ENCODE data around the gene POLG.

Gene POLG

GRCh38 chr15:89377024-89377841 lies 42.6 kb upstream of the POLG start:
- H3K36me3 ChIP-seq (ENCODE audit: control insufficient read depth, insufficient read depth, low read length): no peaks in the 10 kb centered on the region
- H3K4me1 ChIP-seq (ENCODE audit: control insufficient read depth, insufficient read depth, low read length): no peaks in the 10 kb centered on the region
- H3K4me3 ChIP-seq (ENCODE audit: insufficient read depth, low read depth, low read length): no peak overlapping the region
- peaks cover 100% of the 10 kb centered on the region for H3K27me3 ChIP-seq (ENCODE audit: control insufficient read depth, insufficient read depth, low read length, poor library complexity, severe bottlenecking)
- H3K27ac ChIP-seq (ENCODE audit: insufficient read depth, low read depth, low read length, poor library complexity, severe bottlenecking): no peak overlapping the region
- no peaks in the 10 kb centered on the region for H3K9me3 ChIP-seq (ENCODE audit: control insufficient read depth, low read length)
- 65 to 70% methylated on average over 31 of the region's 31 CpGs for WGBS, 2 experiments

GRCh38 chr15:89376388-89376787 lies 41.8 kb upstream of the POLG start:
- Histone ChIP-seq H3K4me1 (ENCODE audit: control insufficient read depth, insufficient read depth, low read length) (peaks cover 3% of the 10 kb centered on the region), H3K9me3 (ENCODE audit: control insufficient read depth, low read length) (no peaks in the 10 kb centered on the region), H3K27ac (ENCODE audit: insufficient read depth, low read depth, low read length, poor library complexity, severe bottlenecking) (no peak overlapping the region), H3K36me3 (ENCODE audit: control insufficient read depth, insufficient read depth, low read length) (no peaks in the 10 kb centered on the region), H3K4me3 (ENCODE audit: insufficient read depth, low read depth, low read length) (no peak overlapping the region), H3K27me3 (ENCODE audit: control insufficient read depth, insufficient read depth, low read length, poor library complexity, severe bottlenecking) (peaks cover 100% of the 10 kb centered on the region)
- 66 to 72% methylated on average over 2 of the region's 2 CpGs for WGBS, 2 experiments

GRCh38 chr15:89375093-89376005 lies 40.7 kb upstream of the POLG start:
- Histone ChIP-seq H3K27ac (ENCODE audit: insufficient read depth, low read depth, low read length, poor library complexity, severe bottlenecking) (no peak overlapping the region), H3K27me3 (ENCODE audit: control insufficient read depth, insufficient read depth, low read length, poor library complexity, severe bottlenecking) (peaks cover 100% of the 10 kb centered on the region), H3K4me3 (ENCODE audit: insufficient read depth, low read depth, low read length) (no peak overlapping the region), H3K9me3 (ENCODE audit: control insufficient read depth, low read length) (no peaks in the 10 kb centered on the region), H3K36me3 (ENCODE audit: control insufficient read depth, insufficient read depth, low read length) (no peaks in the 10 kb centered on the region), H3K4me1 (ENCODE audit: control insufficient read depth, insufficient read depth, low read length) (peaks cover 3% of the 10 kb centered on the region)
- WGBS, 2 experiments: 43% methylated on average over 6 to 8 of the region's 9 CpGs

GRCh38 chr15:89374086-89374981 lies 39.7 kb upstream of the POLG start:
- H3K4me1 ChIP-seq (ENCODE audit: control insufficient read depth, insufficient read depth, low read length): peaks cover 3% of the 10 kb centered on the region

GRCh38 chr15:89372069-89372935 lies 37.7 kb upstream of the POLG start:
- H3K9me3 ChIP-seq (ENCODE audit: control insufficient read depth, low read length): no peaks in the 10 kb centered on the region
- H3K4me1 ChIP-seq (ENCODE audit: control insufficient read depth, insufficient read depth, low read length): peaks cover 3% of the 10 kb centered on the region
- H3K27ac ChIP-seq (ENCODE audit: insufficient read depth, low read depth, low read length, poor library complexity, severe bottlenecking): no peak overlapping the region
- no peak overlapping the region for H3K4me3 ChIP-seq (ENCODE audit: insufficient read depth, low read depth, low read length)
- 26 to 27% methylated on average over 15 of the region's 15 CpGs for WGBS, 2 experiments
- H3K36me3 ChIP-seq (ENCODE audit: control insufficient read depth, insufficient read depth, low read length): no peaks in the 10 kb centered on the region
- peaks cover 100% of the 10 kb centered on the region for H3K27me3 ChIP-seq (ENCODE audit: control insufficient read depth, insufficient read depth, low read length, poor library complexity, severe bottlenecking)

More at GRCh38 chr15:89374086-89374981, 39.7 kb upstream of the POLG start:
- Histone ChIP-seq H3K27me3 (ENCODE audit: control insufficient read depth, insufficient read depth, low read length, poor library complexity, severe bottlenecking) (peaks cover 100% of the 10 kb centered on the region), H3K9me3 (ENCODE audit: control insufficient read depth, low read length) (no peaks in the 10 kb centered on the region), H3K36me3 (ENCODE audit: control insufficient read depth, insufficient read depth, low read length) (no peaks in the 10 kb centered on the region), H3K4me3 (ENCODE audit: insufficient read depth, low read depth, low read length) (no peak overlapping the region), H3K27ac (ENCODE audit: insufficient read depth, low read depth, low read length, poor library complexity, severe bottlenecking) (no peak overlapping the region)
- WGBS, 2 experiments: 24 to 25% methylated on average over 13 to 14 of the region's 14 CpGs

- Histone ChIP-seq H3K4me1 (ENCODE audit: control insufficient read depth, insufficient read depth, low read length) (peaks cover 3% of the 10 kb centered on the region), H3K9me3 (ENCODE audit: control insufficient read depth, low read length) (no peaks in the 10 kb centered on the region), H3K27ac (ENCODE audit: insufficient read depth, low read depth, low read length, poor library complexity, severe bottlenecking) (no peak overlapping the region), H3K4me3 (ENCODE audit: insufficient read depth, low read depth, low read length) (peak overlapping the region; percentile 16), H3K27me3 (ENCODE audit: control insufficient read depth, insufficient read depth, low read length, poor library complexity, severe bottlenecking) (peaks cover 100% of the 10 kb centered on the region), H3K36me3 (ENCODE audit: control insufficient read depth, insufficient read depth, low read length) (no peaks in the 10 kb centered on the region)
- WGBS, 2 experiments: 1 to 2% methylated on average over 87 of the region's 87 CpGs
Measured at GRCh38 chr15:89371228-89372044, 36.8 kb upstream of the POLG start.

GRCh38 chr15:89370978-89371227 lies 36.3 kb upstream of the POLG start:
- Histone ChIP-seq H3K27ac (ENCODE audit: insufficient read depth, low read depth, low read length, poor library complexity, severe bottlenecking) (no peak overlapping the region), H3K36me3 (ENCODE audit: control insufficient read depth, insufficient read depth, low read length) (no peaks in the 10 kb centered on the region), H3K4me3 (ENCODE audit: insufficient read depth, low read depth, low read length) (peak overlapping the region; percentile 6), H3K9me3 (ENCODE audit: control insufficient read depth, low read length) (no peaks in the 10 kb centered on the region), H3K27me3 (ENCODE audit: control insufficient read depth, insufficient read depth, low read length, poor library complexity, severe bottlenecking) (peaks cover 100% of the 10 kb centered on the region), H3K4me1 (ENCODE audit: control insufficient read depth, insufficient read depth, low read length) (peaks cover 3% of the 10 kb centered on the region)
- 1 to 2% methylated on average over 11 of the region's 11 CpGs for WGBS, 2 experiments

GRCh38 chr15:89370120-89370977 lies 35.7 kb upstream of the POLG start:
- peaks cover 100% of the 10 kb centered on the region for H3K27me3 ChIP-seq (ENCODE audit: control insufficient read depth, insufficient read depth, low read length, poor library complexity, severe bottlenecking)
- no peak overlapping the region for H3K27ac ChIP-seq (ENCODE audit: insufficient read depth, low read depth, low read length, poor library complexity, severe bottlenecking)
- 5% methylated on average over 33 of the region's 33 CpGs for WGBS, 2 experiments
- no peaks in the 10 kb centered on the region for H3K9me3 ChIP-seq (ENCODE audit: control insufficient read depth, low read length)
- peaks cover 3% of the 10 kb centered on the region for H3K4me1 ChIP-seq (ENCODE audit: control insufficient read depth, insufficient read depth, low read length)
- no peaks in the 10 kb centered on the region for H3K36me3 ChIP-seq (ENCODE audit: control insufficient read depth, insufficient read depth, low read length)
- H3K4me3 ChIP-seq (ENCODE audit: insufficient read depth, low read depth, low read length): no peak overlapping the region
